Stimulated activated CD4-positive, alpha-beta T cell treated with anti-CD3 and anti-CD28 coated beads, Interleukin-15, amount 100 ng/mL, for 1 hour (primary cell): ENCODE measurements around the gene CTTNBP2.

Source experiments
- DNase-seq, 2 donors: peaks; one replicate each; pipeline ENCODE4 v3.0.0-alpha.2; 2020; ENCODE audit warnings: low read depth in 1 of 2, low spot score in 1 of 2

CTTNBP2 gene

GRCh38 chr7:117828825-117829224, 44.4 kb downstream of the CTTNBP2 start:
- no peak for DNase-seq

- DNase-seq: no peak
Observed at GRCh38 chr7:117827862-117828261, 45.4 kb downstream of the CTTNBP2 start.

GRCh38 chr7:117825132-117825531, 48.1 kb downstream of the CTTNBP2 start:
- no peak for DNase-seq

- DNase-seq: no peak
Observed at GRCh38 chr7:117824592-117824991, 48.6 kb downstream of the CTTNBP2 start.

- no peak for DNase-seq
Observed at GRCh38 chr7:117819558-117819957, 53.7 kb downstream of the CTTNBP2 start.

GRCh38 chr7:117818232-117818631, 55.0 kb downstream of the CTTNBP2 start:
- DNase-seq: no peak

- no peak for DNase-seq
Observed at GRCh38 chr7:117816727-117817126, 56.5 kb downstream of the CTTNBP2 start.

- DNase-seq: no peak
Observed at GRCh38 chr7:117811696-117812095, 61.5 kb downstream of the CTTNBP2 start.

GRCh38 chr7:117810642-117811512, 62.4 kb downstream of the CTTNBP2 start:
- DNase-seq: no peak

GRCh38 chr7:117809958-117810357, 63.3 kb downstream of the CTTNBP2 start:
- DNase-seq: no peak

- DNase-seq: no peak
Observed at GRCh38 chr7:117808910-117809705, 64.1 kb downstream of the CTTNBP2 start.

- DNase-seq: no peak
Observed at GRCh38 chr7:117808341-117808757, 64.9 kb downstream of the CTTNBP2 start.

- no peak for DNase-seq
Observed at GRCh38 chr7:117807676-117808075, 65.6 kb downstream of the CTTNBP2 start.

- no peak for DNase-seq
Observed at GRCh38 chr7:117806011-117806410, 67.2 kb downstream of the CTTNBP2 start.

- no peak for DNase-seq
Observed at GRCh38 chr7:117805241-117805640, 68.0 kb downstream of the CTTNBP2 start.

- DNase-seq: no peak
Observed at GRCh38 chr7:117803476-117803875, 69.8 kb downstream of the CTTNBP2 start.

GRCh38 chr7:117802660-117803059, 70.6 kb downstream of the CTTNBP2 start:
- DNase-seq: no peak

GRCh38 chr7:117800841-117801240, 72.4 kb downstream of the CTTNBP2 start:
- DNase-seq: no peak

GRCh38 chr7:117800406-117800805, 72.8 kb downstream of the CTTNBP2 start:
- no peak for DNase-seq

- no peak for DNase-seq
Observed at GRCh38 chr7:117796889-117797288, 76.4 kb downstream of the CTTNBP2 start.

GRCh38 chr7:117793976-117794375, 79.3 kb downstream of the CTTNBP2 start:
- no peak for DNase-seq

- DNase-seq: no peak
Observed at GRCh38 chr7:117793521-117793920, 79.7 kb downstream of the CTTNBP2 start.
